Mesenchymal stem cell (in vitro differentiated cells and primary cell): ENCODE measurements around the gene GREM2.

Experiments used
- DNase-seq: peaks from one replicate; pipeline ENCODE4 v3.0.0-alpha.2; 2013
- H2AFZ ChIP-seq: one replicate; pipeline ENCODE4 v1.6.1; 2013; ENCODE audit warnings: low read depth, mild to moderate bottlenecking, control low read depth, inconsistent platforms, low read length, moderate library complexity
- H2AK5ac ChIP-seq: 2 replicates; pipeline ENCODE4 v1.6.1; 2013; ENCODE audit warnings: low read length, moderate library complexity, mild to moderate bottlenecking, inconsistent platforms; ENCODE audit not compliant: severe bottlenecking
- H2BK120ac ChIP-seq: one replicate; pipeline ENCODE4 v1.6.1; 2013; ENCODE audit warnings: low read depth, mild to moderate bottlenecking, inconsistent platforms, low read length, moderate library complexity
- H2BK12ac ChIP-seq, 2 experiments: one replicate each; pipeline ENCODE4 v1.6.1; 2013; ENCODE audit warnings: inconsistent platforms in 2 of 2, low read length in 2 of 2, mild to moderate bottlenecking in 2 of 2, moderate library complexity in 2 of 2, control low read depth in 1 of 2
- H2BK15ac ChIP-seq: one replicate; pipeline ENCODE4 v1.6.1; 2013; ENCODE audit warnings: mild to moderate bottlenecking, low read depth, inconsistent platforms; ENCODE audit not compliant: poor library complexity, severe bottlenecking
- H2BK5ac ChIP-seq: 2 replicates; pipeline ENCODE4 v1.6.1; 2013; ENCODE audit warnings: low read depth, mild to moderate bottlenecking, low read length, control low read depth, inconsistent platforms; ENCODE audit not compliant: poor library complexity, severe bottlenecking
- H3K14ac ChIP-seq, 2 experiments: one replicate each; pipeline ENCODE4 v1.6.1; 2013; ENCODE audit warnings: inconsistent platforms in 2 of 2, low read length in 2 of 2, control low read depth in 1 of 2, mild to moderate bottlenecking in 1 of 2, moderate library complexity in 1 of 2
- H3K18ac ChIP-seq, 2 experiments: one replicate each; pipeline ENCODE4 v1.6.1; 2013; ENCODE audit warnings: inconsistent platforms in 2 of 2, low read length in 2 of 2, control low read depth in 1 of 2, low read depth in 1 of 2, mild to moderate bottlenecking in 1 of 2
- H3K23ac ChIP-seq, 2 experiments: one replicate each; pipeline ENCODE4 v1.6.1; 2013; ENCODE audit warnings: inconsistent platforms in 2 of 2, low read length in 2 of 2, mild to moderate bottlenecking in 2 of 2, moderate library complexity in 2 of 2, control low read depth in 1 of 2
- H3K27ac ChIP-seq: 2 replicates; pipeline ENCODE4 v1.5.1; 2013; ENCODE audit warnings: mild to moderate bottlenecking, moderate library complexity, low read length, control low read depth, inconsistent platforms; ENCODE audit not compliant: poor library complexity, severe bottlenecking
- H3K27me3 ChIP-seq, 2 experiments: 2 replicates each; pipeline versions ENCODE4 v1.6.1 to v1.7.0; 2013; ENCODE audit warnings: low read length in 2 of 2, mild to moderate bottlenecking in 2 of 2, moderate library complexity in 2 of 2, control low read depth in 1 of 2, inconsistent platforms in 1 of 2; ENCODE audit not compliant: control insufficient read depth in 1 of 2, insufficient read depth in 1 of 2
- H3K36me3 ChIP-seq, 2 experiments: 2 replicates each; pipeline versions ENCODE4 v1.6.1 to v1.7.0; 2013; ENCODE audit warnings: low read length in 2 of 2, control low read depth in 1 of 2, inconsistent platforms in 1 of 2, low read depth in 1 of 2, mild to moderate bottlenecking in 1 of 2; ENCODE audit not compliant: insufficient read depth in 2 of 2, control insufficient read depth in 1 of 2
- H3K4ac ChIP-seq, 2 experiments: one replicate each; pipeline ENCODE4 v1.6.1; 2013; ENCODE audit warnings: inconsistent platforms in 2 of 2, low read length in 2 of 2, mild to moderate bottlenecking in 2 of 2, moderate library complexity in 2 of 2, control low read depth in 1 of 2, low read depth in 1 of 2
- H3K4me1 ChIP-seq: 2 replicates; pipeline ENCODE4 v1.6.1; 2013; ENCODE audit warnings: low read depth, low read length, control low read depth; ENCODE audit not compliant: control insufficient read depth, insufficient read depth
- H3K4me2 ChIP-seq: 2 replicates; pipeline ENCODE4 v1.6.1; 2013; ENCODE audit warnings: low read length, mild to moderate bottlenecking, inconsistent platforms; ENCODE audit not compliant: poor library complexity, severe bottlenecking
- H3K4me3 ChIP-seq, 2 experiments: 2 replicates each; pipeline versions ENCODE4 v1.5.1 to v1.7.0; 2013; ENCODE audit warnings: low read length in 2 of 2, mild to moderate bottlenecking in 2 of 2, control low read depth in 1 of 2, low read depth in 1 of 2; ENCODE audit not compliant: insufficient read depth in 1 of 2
- H3K79me1 ChIP-seq: replicated peaks from 2 replicates; pipeline ENCODE4 v1.6.1; 2013; ENCODE audit warnings: mild to moderate bottlenecking, control low read depth, low read length, inconsistent platforms; ENCODE audit not compliant: poor library complexity, severe bottlenecking
- H3K9ac ChIP-seq: 2 replicates; pipeline ENCODE4 v1.7.0; 2013; ENCODE audit warnings: mild to moderate bottlenecking, low read length, moderate library complexity
- H3K9me3 ChIP-seq: 2 replicates; pipeline ENCODE4 v1.7.0; 2013; ENCODE audit warnings: mild to moderate bottlenecking, low read length; ENCODE audit not compliant: control insufficient read depth
- H4K8ac ChIP-seq: one replicate; pipeline ENCODE4 v1.6.1; 2013; ENCODE audit warnings: inconsistent platforms, mild to moderate bottlenecking, low read length, moderate library complexity
- H4K91ac ChIP-seq: one replicate; pipeline ENCODE4 v1.6.1; 2013; ENCODE audit warnings: mild to moderate bottlenecking, low read length, inconsistent platforms
- WGBS: methylation state at CpG from one replicate; pipeline ENCODE4 v1.1.7; 2013; ENCODE audit warnings: mixed read lengths; 5-methylcytosine and 5-hydroxymethylcytosine counted together

Gene GREM2

GRCh38 chr1:240478536-240478935 lies 133.4 kb downstream of the GREM2 start:
- H3K27me3 ChIP-seq = no peaks in the 10 kb centered on the region
- no peak overlapping the region for H4K91ac ChIP-seq
- no peak overlapping the region for H3K27ac ChIP-seq
- H4K8ac ChIP-seq = no peak overlapping the region
- H3K36me3 ChIP-seq = peaks cover 3 to 6% of the 10 kb centered on the region in 2 experiments
- H2AFZ ChIP-seq = no peak overlapping the region
- H2AK5ac ChIP-seq = no peak overlapping the region
- no peak overlapping the region for H3K9ac ChIP-seq
- no peak overlapping the region for H3K4me3 ChIP-seq
- peaks cover 2% of the 10 kb centered on the region for H3K79me1 ChIP-seq
- H2BK12ac ChIP-seq = no peak overlapping the region
- H3K4me2 ChIP-seq = no peak overlapping the region
- WGBS = 89% methylated on average over 4 of the region's 6 CpGs
- no peak for DNase-seq
- no peak overlapping the region for H3K18ac ChIP-seq
- no peaks in the 10 kb centered on the region for H3K9me3 ChIP-seq
- H3K23ac ChIP-seq = no peak overlapping the region
- H2BK5ac ChIP-seq = no peak overlapping the region
- no peak overlapping the region for H2BK120ac ChIP-seq
- no peak overlapping the region for H3K4ac ChIP-seq
- no peaks in the 10 kb centered on the region for H3K4me1 ChIP-seq
- no peak overlapping the region for H3K14ac ChIP-seq
- H2BK15ac ChIP-seq = no peak overlapping the region

- Histone ChIP-seq H3K23ac (no peak overlapping the region), H4K91ac (no peak overlapping the region), H3K36me3 (peaks cover 3 to 6% of the 10 kb centered on the region in 2 experiments), H2BK12ac (no peak overlapping the region), H2AK5ac (no peak overlapping the region), H3K79me1 (peaks cover 8% of the 10 kb centered on the region), H3K4me1 (peaks cover 3% of the 10 kb centered on the region), H2BK5ac (no peak overlapping the region), H2BK120ac (no peak overlapping the region), H3K9me3 (no peaks in the 10 kb centered on the region), H3K4me3 (no peak overlapping the region), H2BK15ac (no peak overlapping the region), H3K4ac (no peak overlapping the region), H4K8ac (no peak overlapping the region), H2AFZ (no peak overlapping the region), H3K27ac (no peak overlapping the region), H3K18ac (no peak overlapping the region), H3K4me2 (no peak overlapping the region), H3K27me3 (no peaks in the 10 kb centered on the region), H3K9ac (no peak overlapping the region), H3K14ac (no peak overlapping the region)
- WGBS = 92% methylated on average over 4 of the region's 4 CpGs
- DNase-seq = no peak
Measured at GRCh38 chr1:240475832-240476231, 136.1 kb downstream of the GREM2 start.

GRCh38 chr1:240474133-240474614 lies 137.8 kb downstream of the GREM2 start:
- 75% methylated on average over 3 of the region's 5 CpGs for WGBS
- H3K18ac ChIP-seq = no peak overlapping the region
- H3K14ac ChIP-seq = no peak overlapping the region
- peaks cover 10% of the 10 kb centered on the region for H3K79me1 ChIP-seq
- H3K4me3 ChIP-seq = no peak overlapping the region
- peak overlapping the region; percentile 14 for H3K27ac ChIP-seq
- no peak overlapping the region for H2BK15ac ChIP-seq
- H3K9me3 ChIP-seq = no peaks in the 10 kb centered on the region
- H4K91ac ChIP-seq = no peak overlapping the region
- no peak for DNase-seq
- no peak overlapping the region for H3K23ac ChIP-seq
- no peak overlapping the region for H2AFZ ChIP-seq
- peaks cover 3% of the 10 kb centered on the region for H3K4me1 ChIP-seq
- peak overlapping the region; percentile 67 for H3K9ac ChIP-seq
- H3K4me2 ChIP-seq = no peak overlapping the region
- peaks cover 3 to 6% of the 10 kb centered on the region in 2 experiments for H3K36me3 ChIP-seq
- no peak overlapping the region for H2BK120ac ChIP-seq
- H2BK5ac ChIP-seq = no peak overlapping the region
- no peak overlapping the region for H3K4ac ChIP-seq
- H2BK12ac ChIP-seq = no peak overlapping the region
- H3K27me3 ChIP-seq = no peaks in the 10 kb centered on the region
- no peak overlapping the region for H2AK5ac ChIP-seq
- H4K8ac ChIP-seq = no peak overlapping the region

GRCh38 chr1:240468656-240469055 lies 143.3 kb downstream of the GREM2 start:
- Histone ChIP-seq H3K4me2 (no peak overlapping the region), H3K4me3 (peak overlapping the region in 1 of 2 experiments; percentile 38)
- WGBS = 96% methylated on average over 7 of the region's 7 CpGs

More at GRCh38 chr1:240468656-240469055, 143.3 kb downstream of the GREM2 start:
- H3K79me1 ChIP-seq = peaks cover 10% of the 10 kb centered on the region
- peak overlapping the region; percentile 45 for H3K9ac ChIP-seq
- H2AFZ ChIP-seq = no peak overlapping the region
- H4K91ac ChIP-seq = no peak overlapping the region
- H3K27ac ChIP-seq = no peak overlapping the region
- H2BK120ac ChIP-seq = no peak overlapping the region
- H3K27me3 ChIP-seq = no peaks in the 10 kb centered on the region
- H2BK12ac ChIP-seq = no peak overlapping the region
- H3K18ac ChIP-seq = no peak overlapping the region
- peaks cover 7% of the 10 kb centered on the region for H3K4me1 ChIP-seq
- H3K4ac ChIP-seq = no peak overlapping the region
- no peak overlapping the region for H2AK5ac ChIP-seq
- no peak overlapping the region for H3K14ac ChIP-seq
- no peak overlapping the region for H3K23ac ChIP-seq
- no peaks in the 10 kb centered on the region for H3K36me3 ChIP-seq
- no peak overlapping the region for H2BK5ac ChIP-seq
- no peak for DNase-seq
- H2BK15ac ChIP-seq = no peak overlapping the region
- H3K9me3 ChIP-seq = no peaks in the 10 kb centered on the region
- no peak overlapping the region for H4K8ac ChIP-seq
